ENCODE measurements around the gene SLITRK1. TPM values are rescaled to one million over a fixed set of nuclear protein-coding genes. Genes with fewer than 3 reads are reported as not detected.

Gene SLITRK1
- total RNA-seq, 2 donors from 2014 or later, result not detected

- H3K9ac ChIP-seq (ENCODE audit: low read depth in 2 of 2, low read length in 2 of 2), result no peak overlapping the region
- no peaks in the 10 kb centered on the region for H3K36me3 ChIP-seq
- intact Hi-C loops (cut with DNase I), result no loop called here
- no peak overlapping the region for H3K27ac ChIP-seq
- H3K27me3 ChIP-seq, result no peaks in the 10 kb centered on the region
- DNase-seq, result no peak
- H3K4me3 ChIP-seq, result no peak overlapping the region
- no peak for TF ChIP-seq CTCF (IDR thresholded peaks at IDR 0.05)
- H3K4me1 ChIP-seq, result no peaks in the 10 kb centered on the region
- H3K9me3 ChIP-seq, result no peaks in the 10 kb centered on the region
Measured at GRCh38 chr13:83853771-83854170, 28.5 kb downstream of the SLITRK1 start.

DNA sequence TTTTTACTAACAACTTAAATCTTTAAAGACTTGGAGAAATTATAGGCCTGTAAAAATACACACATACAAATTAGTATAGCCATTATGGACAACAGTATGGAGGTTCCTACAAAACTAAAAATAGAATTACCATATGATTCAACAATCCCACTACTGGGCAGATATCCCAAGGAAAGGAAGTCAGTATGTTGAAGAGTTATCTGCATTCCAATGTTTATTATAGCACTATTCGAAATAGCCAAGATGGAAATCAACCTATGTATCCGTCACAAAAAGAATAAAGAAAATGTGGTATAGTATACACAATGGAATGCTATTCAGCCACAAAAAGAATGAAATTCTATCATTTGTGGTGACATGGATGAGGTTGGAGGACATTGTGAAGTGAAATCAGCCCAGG, 37.2 kb downstream of the SLITRK1 start:
- Histone ChIP-seq H3K36me3 (no peaks in the 10 kb centered on the region), H3K4me1 (no peaks in the 10 kb centered on the region), H3K27ac (no peak overlapping the region), H3K4me3 (no peak overlapping the region), H3K9me3 (no peaks in the 10 kb centered on the region), H3K9ac (ENCODE audit: low read depth in 2 of 2, low read length in 2 of 2) (no peak overlapping the region), H3K27me3 (no peaks in the 10 kb centered on the region)
- no peak for DNase-seq
- intact Hi-C loops (cut with DNase I), result no loop called here
- no peak for TF ChIP-seq CTCF (IDR thresholded peaks at IDR 0.05)

DNA sequence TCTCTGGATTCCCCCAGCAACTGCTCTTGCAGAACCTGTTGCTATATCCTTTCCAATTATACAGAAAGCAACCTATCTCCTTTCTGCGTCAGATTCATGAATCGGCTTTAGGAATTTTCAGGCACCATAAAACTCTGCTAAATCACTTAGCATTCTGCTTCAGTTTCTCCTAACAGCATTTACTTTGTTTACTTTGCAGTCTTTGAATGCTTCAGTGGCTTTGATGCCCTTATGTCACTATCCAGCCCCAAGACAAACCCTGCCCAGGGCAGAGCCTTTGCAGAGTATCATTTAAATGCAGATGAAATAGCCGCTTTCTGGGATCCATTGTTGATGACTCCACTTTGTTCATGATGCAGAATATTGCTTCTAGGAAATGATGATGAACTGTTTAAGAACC, 43.1 kb downstream of the SLITRK1 start:
- no peak for TF ChIP-seq CTCF (IDR thresholded peaks at IDR 0.05)
- Histone ChIP-seq H3K9ac (ENCODE audit: low read depth in 2 of 2, low read length in 2 of 2) (no peak overlapping the region), H3K4me3 (no peak overlapping the region), H3K27me3 (no peaks in the 10 kb centered on the region), H3K4me1 (no peaks in the 10 kb centered on the region), H3K36me3 (no peaks in the 10 kb centered on the region), H3K9me3 (no peaks in the 10 kb centered on the region), H3K27ac (no peak overlapping the region)
- intact Hi-C loops (cut with DNase I), result no loop called here
- DNase-seq, result no peak

GRCh38 chr13:83831796-83832195, 50.5 kb downstream of the SLITRK1 start:
- Histone ChIP-seq H3K27me3 (no peaks in the 10 kb centered on the region), H3K4me1 (no peaks in the 10 kb centered on the region), H3K9ac (ENCODE audit: low read depth in 2 of 2, low read length in 2 of 2) (no peak overlapping the region), H3K36me3 (no peaks in the 10 kb centered on the region), H3K27ac (no peak overlapping the region), H3K4me3 (no peak overlapping the region), H3K9me3 (no peaks in the 10 kb centered on the region)
- DNase-seq, result no peak
- intact Hi-C loops (cut with DNase I), result no loop called here
- no peak for TF ChIP-seq CTCF (IDR thresholded peaks at IDR 0.05)

DNA sequence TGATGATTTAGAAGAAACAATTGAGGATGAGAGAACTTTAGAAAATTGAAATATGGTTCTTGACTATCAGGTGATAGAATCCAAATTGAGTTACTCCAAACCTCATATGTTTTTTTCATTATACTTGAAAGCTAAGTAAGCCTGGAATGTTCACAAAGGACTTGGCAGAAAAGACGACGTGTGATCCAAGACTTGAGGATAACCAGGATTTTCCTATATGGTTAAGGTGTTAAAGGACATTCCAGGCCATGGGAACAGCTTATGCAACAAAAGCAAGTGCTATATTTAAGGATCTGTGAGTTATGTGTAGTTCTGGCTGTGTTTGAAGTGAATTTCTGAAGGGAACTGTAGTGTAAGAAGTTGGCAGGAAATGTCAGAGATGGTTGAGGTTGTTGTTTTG, 52.5 kb downstream of the SLITRK1 start:
- no peak for TF ChIP-seq CTCF (IDR thresholded peaks at IDR 0.05)
- intact Hi-C loops (cut with DNase I), result no loop called here
- no peak for DNase-seq

GRCh38 chr13:83827338-83827737, 54.9 kb downstream of the SLITRK1 start:
- Histone ChIP-seq H3K9ac (ENCODE audit: low read depth in 2 of 2, low read length in 2 of 2) (no peak overlapping the region), H3K4me3 (no peak overlapping the region), H3K9me3 (no peaks in the 10 kb centered on the region), H3K27me3 (no peaks in the 10 kb centered on the region), H3K4me1 (no peaks in the 10 kb centered on the region), H3K36me3 (no peaks in the 10 kb centered on the region), H3K27ac (no peak overlapping the region)
- TF ChIP-seq CTCF (IDR thresholded peaks at IDR 0.05), result no peak
- no peak for DNase-seq
- intact Hi-C loops (cut with DNase I), result no loop called here

More for the DNA sequence above, 52.5 kb downstream of the SLITRK1 start:
- Histone ChIP-seq H3K36me3 (no peaks in the 10 kb centered on the region), H3K4me3 (no peak overlapping the region), H3K9ac (ENCODE audit: low read depth in 2 of 2, low read length in 2 of 2) (no peak overlapping the region), H3K9me3 (no peaks in the 10 kb centered on the region), H3K27me3 (no peaks in the 10 kb centered on the region), H3K4me1 (no peaks in the 10 kb centered on the region), H3K27ac (no peak overlapping the region)
